Loucy (cell line): ENCODE results near the gene ELMO3.

Experiments used
- H2AFZ ChIP-seq: fragments of 200-600 bp; sonication (generic); 2 replicates; pipeline ENCODE4 v1.6.0; 2016; ENCODE audit warnings: antibody characterized with exemption, mild to moderate bottlenecking, low read length, moderate library complexity
- H3F3A ChIP-seq: fragments of 200-600 bp; 2 replicates; pipeline ENCODE4 v1.6.0; 2016; ENCODE audit warnings: antibody characterized with exemption, low read depth, mild to moderate bottlenecking
- H3K27me3 ChIP-seq: fragments of 200-600 bp; sonication (generic); 2 replicates; pipeline ENCODE4 v1.6.1; 2014; ENCODE audit warnings: low read length, mild to moderate bottlenecking; ENCODE audit not compliant: insufficient read depth, poor library complexity, severe bottlenecking
- H3K36me3 ChIP-seq: fragments of 200-600 bp; sonication (generic); 2 replicates; pipeline ENCODE4 v1.6.1; 2016; ENCODE audit warnings: low read length; ENCODE audit not compliant: insufficient read depth
- H3K4me1 ChIP-seq: fragments of 200-600 bp; sonication (generic); 2 replicates; pipeline ENCODE4 v1.5.1; 2014; ENCODE audit warnings: low read length, mild to moderate bottlenecking; ENCODE audit not compliant: insufficient read depth, poor library complexity, severe bottlenecking
- H3K4me2 ChIP-seq: fragments of 200-600 bp; sonication (generic); 2 replicates; pipeline ENCODE4 v1.6.0; 2014; ENCODE audit warnings: antibody characterized with exemption, low read length, low read depth, mild to moderate bottlenecking; ENCODE audit not compliant: poor library complexity, severe bottlenecking
- H3K4me3 ChIP-seq: fragments of 200-600 bp; sonication (generic); 2 replicates; pipeline ENCODE4 v1.5.1; 2014; ENCODE audit warnings: low read length, mild to moderate bottlenecking, mixed read lengths; ENCODE audit not compliant: poor library complexity, severe bottlenecking
- H3K79me2 ChIP-seq: fragments of 200-600 bp; sonication (generic); 2 replicates; pipeline ENCODE4 v1.6.1; 2014; ENCODE audit warnings: low read length; ENCODE audit not compliant: insufficient read depth
- H3K9ac ChIP-seq: fragments of 200-600 bp; sonication (generic); 2 replicates; pipeline ENCODE4 v1.6.0; 2014; ENCODE audit warnings: mild to moderate bottlenecking, low read depth, low read length, moderate library complexity; ENCODE audit not compliant: poor library complexity, severe bottlenecking
- H3K9me2 ChIP-seq: fragments of 200-600 bp; sonication (generic); replicated peaks from 2 replicates; pipeline ENCODE4 v1.6.1; 2016; ENCODE audit warnings: low read depth, low read length, mixed read lengths
- H3K9me3 ChIP-seq: fragments of 200-600 bp; sonication (generic); 2 replicates; pipeline ENCODE4 v1.6.1; 2014; ENCODE audit warnings: mild to moderate bottlenecking, antibody characterized with exemption, low read length, low read depth; ENCODE audit not compliant: insufficient read depth
- H4K20me1 ChIP-seq: fragments of 200-600 bp; sonication (generic); 2 replicates; pipeline ENCODE4 v1.6.0; 2014; ENCODE audit warnings: antibody characterized with exemption, low read length, mild to moderate bottlenecking; ENCODE audit not compliant: insufficient read depth, poor library complexity, severe bottlenecking
- CTCF ChIP-seq: fragments of 200-600 bp; sonication (generic); conservative IDR thresholded peaks from 2 replicates; pipeline ENCODE4 v1.5.1; 2014; ENCODE audit warnings: mild to moderate bottlenecking, antibody characterized with exemption, low read length
- EZH2phosphoT487 ChIP-seq: fragments of 200-600 bp; IDR thresholded peaks from 2 replicates; pipeline ENCODE4 v1.6.1; 2018; ENCODE audit warnings: antibody characterized with exemption, mild to moderate bottlenecking, moderate library complexity, borderline replicate concordance

The ELMO3 gene

DNA sequence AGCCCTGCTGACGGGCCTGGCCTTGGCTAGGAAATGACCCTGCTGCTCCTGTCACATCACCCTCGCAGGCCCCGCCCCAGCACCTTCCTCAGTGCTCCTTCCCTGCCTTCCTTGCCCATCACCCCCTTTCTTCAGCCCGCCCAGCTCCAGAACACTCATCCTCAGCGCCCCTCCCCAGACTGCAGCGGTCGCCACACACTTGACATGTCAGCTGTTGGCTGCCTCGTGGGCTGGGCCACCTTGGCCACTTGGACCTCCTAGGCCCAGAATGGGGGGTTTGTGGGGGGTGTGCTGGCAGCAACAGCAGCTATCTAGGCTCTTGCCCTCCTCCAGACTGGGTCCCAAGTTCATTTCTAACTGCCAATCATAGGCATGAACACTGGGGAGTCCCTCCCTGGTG is 10.6 kb downstream of the ELMO3 start:
- H3K36me3 ChIP-seq = no peaks in the 10 kb centered on the region
- H3K79me2 ChIP-seq = no peaks in the 10 kb centered on the region
- no peaks in the 10 kb centered on the region for H3F3A ChIP-seq
- H3K27me3 ChIP-seq = no peaks in the 10 kb centered on the region
- no peaks in the 10 kb centered on the region for H3K9me3 ChIP-seq
- H3K4me2 ChIP-seq = no peak overlapping the region
- no peaks in the 10 kb centered on the region for H3K9me2 ChIP-seq
- H2AFZ ChIP-seq = no peak overlapping the region
- no peak overlapping the region for H3K4me3 ChIP-seq
- TF ChIP-seq CTCF = no peak
- TF ChIP-seq EZH2phosphoT487 = no peak
- H3K9ac ChIP-seq = no peak overlapping the region
- H4K20me1 ChIP-seq = no peaks in the 10 kb centered on the region
- peaks cover 4% of the 10 kb centered on the region for H3K4me1 ChIP-seq

- Histone ChIP-seq H3K9me3 (no peaks in the 10 kb centered on the region), H3K4me2 (no peak overlapping the region), H3K4me3 (no peak overlapping the region), H3K4me1 (peaks cover 4% of the 10 kb centered on the region), H3K79me2 (no peaks in the 10 kb centered on the region), H3K9me2 (no peaks in the 10 kb centered on the region), H3K9ac (no peak overlapping the region), H3K27me3 (no peaks in the 10 kb centered on the region), H3F3A (no peaks in the 10 kb centered on the region), H4K20me1 (no peaks in the 10 kb centered on the region), H2AFZ (no peak overlapping the region), H3K36me3 (no peaks in the 10 kb centered on the region)
- no peak for TF ChIP-seq CTCF
- TF ChIP-seq EZH2phosphoT487 = no peak
Observed at GRCh38 chr16:67210069-67210937, 11.4 kb downstream of the ELMO3 start.

GRCh38 chr16:67211674-67212073 is 12.7 kb downstream of the ELMO3 start:
- H3K4me3 ChIP-seq = no peak overlapping the region
- H3K9me2 ChIP-seq = no peaks in the 10 kb centered on the region
- no peaks in the 10 kb centered on the region for H3K36me3 ChIP-seq
- H3K4me1 ChIP-seq = peaks cover 8% of the 10 kb centered on the region
- TF ChIP-seq CTCF (no peak), EZH2phosphoT487 (no peak)
- H3K79me2 ChIP-seq = no peaks in the 10 kb centered on the region
- H3K27me3 ChIP-seq = no peaks in the 10 kb centered on the region
- H2AFZ ChIP-seq = no peak overlapping the region
- no peaks in the 10 kb centered on the region for H3K9me3 ChIP-seq
- H3K4me2 ChIP-seq = no peak overlapping the region
- H3K9ac ChIP-seq = no peak overlapping the region
- H3F3A ChIP-seq = no peaks in the 10 kb centered on the region
- H4K20me1 ChIP-seq = no peaks in the 10 kb centered on the region
